ENCODE results near the gene IDUA.
"Not testable (repeated sequence)": the region's sequence is repeated elsewhere in the genome, so short reads cannot be mapped to it uniquely, and the experiment has no call there.

IDUA gene

DNA sequence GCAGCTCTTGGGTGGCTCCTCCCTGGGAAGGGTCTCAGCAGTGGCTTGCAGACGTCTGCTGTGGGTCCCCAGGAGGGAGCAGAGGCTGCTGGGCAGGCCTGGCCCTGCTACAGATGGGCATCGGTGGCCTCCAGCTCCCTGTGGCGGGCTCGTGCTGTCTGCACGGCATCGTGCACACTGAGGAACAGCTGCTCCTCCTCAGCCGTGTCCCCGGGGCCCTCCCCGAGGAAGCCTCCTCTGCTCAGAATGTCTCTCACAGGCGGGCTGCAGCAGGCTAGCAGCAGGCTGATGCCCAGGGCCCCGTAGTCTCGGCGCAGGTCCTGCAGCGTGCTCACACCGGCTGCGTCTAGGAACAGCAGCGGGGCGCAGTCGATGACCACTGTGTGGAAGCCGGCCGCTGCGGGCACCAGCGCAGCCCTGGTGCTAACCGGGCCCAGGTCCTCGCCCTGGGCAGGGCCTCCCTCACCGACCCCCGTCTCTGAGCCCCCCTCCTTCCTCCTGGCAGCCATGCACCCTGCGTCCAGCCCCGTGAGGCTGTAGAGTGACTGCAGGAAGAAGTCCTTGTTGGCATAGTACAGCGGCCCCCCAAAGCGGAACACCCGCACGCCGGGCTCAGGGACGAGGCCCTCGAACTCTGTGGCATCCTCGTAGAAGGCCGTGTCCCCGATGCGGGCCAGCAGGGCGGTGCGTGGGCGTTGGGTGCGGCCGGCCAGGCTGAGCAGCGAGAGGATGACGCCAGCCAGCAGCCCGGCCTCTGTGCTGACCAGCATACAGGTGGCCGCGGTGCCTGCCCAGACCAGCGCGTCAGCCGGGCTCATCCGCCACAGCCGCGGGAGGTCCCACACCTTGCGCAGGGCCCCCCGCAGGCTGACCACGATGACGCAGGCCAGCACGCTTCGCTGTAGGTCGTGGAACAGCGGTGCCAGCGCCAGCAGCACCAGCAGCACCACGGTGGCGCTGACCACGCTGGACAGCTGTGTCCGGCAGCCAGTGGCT, 2.2 kb downstream of the IDUA start:
- DNase-seq: no peak

DNA sequence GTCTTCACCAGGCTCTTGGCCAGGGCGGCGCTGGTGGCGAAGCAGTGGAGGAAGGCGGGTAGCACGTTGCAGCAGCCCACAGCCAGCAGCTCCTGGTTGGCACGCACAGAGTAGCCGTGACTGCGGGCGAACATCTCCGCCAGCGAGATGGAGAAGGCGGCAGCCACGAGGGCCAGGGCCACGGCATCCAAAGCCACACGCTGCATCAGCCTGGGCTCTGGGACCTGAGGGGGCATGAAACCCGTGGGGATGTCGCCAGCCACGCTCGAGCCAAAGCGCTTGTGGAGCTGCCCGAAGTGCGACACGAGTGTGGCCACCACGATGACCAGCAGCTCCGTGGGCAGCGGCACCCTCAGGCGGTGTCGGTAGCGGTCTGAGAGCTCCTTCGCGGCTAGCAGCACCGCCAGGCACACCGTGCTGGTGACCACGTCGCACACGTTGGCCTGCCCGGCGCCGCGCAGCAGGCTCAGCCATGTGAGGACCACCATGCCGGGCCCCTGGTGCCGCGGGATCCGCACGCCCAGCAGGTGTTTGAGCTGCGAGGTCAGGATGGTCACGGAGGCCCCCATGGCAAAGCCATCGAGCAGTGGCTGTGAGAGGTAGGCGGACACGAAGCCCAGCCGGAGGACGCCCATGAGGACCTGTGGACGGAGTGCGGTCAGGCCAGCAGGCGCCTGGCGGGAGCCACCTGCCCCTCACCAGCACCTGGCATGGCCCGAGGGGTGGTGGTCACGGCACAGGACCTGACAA, 3.1 kb downstream of the IDUA start:
- no peak for DNase-seq

DNA sequence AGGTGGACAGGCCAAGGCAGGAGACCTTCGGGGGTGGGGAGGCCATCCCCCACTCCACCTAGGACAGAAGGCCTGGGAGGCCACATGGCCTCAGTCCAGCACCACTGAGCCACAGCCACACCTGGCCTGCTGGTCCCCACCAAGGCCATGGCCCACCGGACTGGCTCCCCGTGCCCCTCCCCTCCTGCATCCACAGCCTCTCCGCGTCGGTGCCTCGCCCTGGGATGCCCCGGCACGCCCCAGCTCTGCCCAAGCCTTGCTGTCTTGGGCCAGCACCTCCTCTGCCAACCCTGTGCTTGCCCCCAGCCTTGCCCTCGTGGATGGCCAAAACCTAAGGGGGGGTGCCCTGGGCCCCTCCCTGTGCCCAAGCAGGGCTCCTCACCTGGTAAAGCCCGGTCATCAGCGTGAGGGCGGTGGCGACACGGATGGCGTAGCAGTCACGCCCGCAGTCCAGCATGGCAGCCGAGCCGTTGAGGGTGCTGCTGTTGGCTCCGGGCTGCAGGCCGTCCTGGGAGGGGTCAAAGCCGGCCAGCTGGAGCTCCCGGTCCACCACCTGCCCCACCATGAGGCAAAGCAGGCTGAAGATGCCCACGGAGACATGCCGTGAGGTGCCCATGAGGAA, 4.0 kb downstream of the IDUA start:
- DNase-seq: no peak

DNA sequence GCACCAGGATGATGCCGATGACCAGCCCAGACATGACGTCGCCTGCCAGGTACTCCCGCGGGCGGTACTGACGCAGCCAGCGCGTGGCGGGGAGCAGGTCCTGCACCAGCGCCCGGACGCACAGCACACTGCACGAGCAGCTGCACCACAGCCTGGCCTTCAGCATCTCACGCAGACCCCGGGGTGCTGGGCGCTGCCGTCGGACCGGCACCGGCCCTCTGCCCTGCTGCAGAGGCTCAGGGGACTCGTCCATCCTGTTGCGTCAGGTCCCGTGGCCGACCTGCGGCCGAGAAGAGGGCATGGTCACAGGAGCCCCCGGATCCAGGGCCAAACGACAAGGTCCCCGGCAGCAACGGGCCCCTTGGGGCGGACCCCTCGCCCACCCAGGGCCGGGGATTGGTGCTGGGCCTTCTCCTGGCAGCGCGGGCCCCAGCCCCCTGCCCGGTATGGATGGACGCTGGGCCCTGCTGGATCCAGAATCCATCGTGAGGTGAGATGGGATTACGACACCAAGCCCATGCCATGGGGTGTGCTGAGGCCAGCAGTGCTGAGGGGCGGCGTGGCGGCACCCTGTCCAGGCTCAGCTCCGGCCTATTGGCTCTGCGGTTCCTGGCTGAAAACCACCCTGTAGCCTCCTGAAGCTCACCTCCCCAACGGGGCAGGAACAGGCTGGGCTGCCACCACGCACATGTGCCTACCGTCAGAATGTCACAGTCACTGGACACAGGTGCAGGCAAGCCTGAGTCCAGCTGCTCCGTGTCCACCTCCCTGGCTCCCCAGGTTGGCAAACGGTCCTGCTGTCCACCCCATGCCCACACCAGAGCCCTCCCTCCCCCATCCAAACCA, 4.8 kb downstream of the IDUA start:
- no peak for DNase-seq

DNA sequence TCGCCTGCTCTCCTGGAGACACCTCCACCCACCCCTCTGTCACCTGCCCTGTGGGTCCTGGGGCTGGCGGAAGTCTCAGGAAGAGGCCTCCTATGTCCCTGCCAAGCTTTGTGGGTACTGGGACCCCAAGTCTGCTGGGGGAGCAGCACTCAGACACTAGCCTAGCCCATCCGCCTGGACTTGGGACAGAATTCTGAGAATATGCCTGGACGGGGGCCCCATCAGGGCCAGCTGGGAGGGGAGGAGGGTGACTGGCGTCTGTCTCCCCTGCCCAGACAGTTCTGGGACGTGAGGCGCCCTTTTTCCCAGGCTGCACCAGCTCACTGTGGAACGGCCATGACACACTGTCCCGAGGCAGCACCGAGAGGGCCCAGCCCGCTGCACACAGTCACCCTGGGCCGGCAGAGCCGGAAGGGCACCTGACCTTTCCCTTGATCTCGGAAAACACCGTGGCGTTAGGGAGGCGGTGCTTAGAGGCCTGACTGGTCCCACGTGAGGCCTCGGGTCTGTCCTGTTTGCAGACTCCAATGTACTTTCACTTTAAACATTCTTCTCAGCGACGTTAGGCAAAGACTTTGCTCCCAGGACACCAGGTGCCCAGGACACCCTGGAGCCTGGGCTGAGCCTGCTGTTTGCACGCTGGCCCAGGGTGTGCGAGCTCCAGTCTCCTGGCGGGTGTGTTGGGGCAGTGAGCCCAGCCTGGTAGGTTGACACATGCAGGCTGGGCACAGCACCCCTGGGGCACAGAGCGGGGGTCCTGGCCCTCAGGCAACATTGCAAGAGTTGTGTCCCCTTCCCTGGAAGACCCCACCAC, 5.7 kb downstream of the IDUA start:
- no peak for DNase-seq

DNA sequence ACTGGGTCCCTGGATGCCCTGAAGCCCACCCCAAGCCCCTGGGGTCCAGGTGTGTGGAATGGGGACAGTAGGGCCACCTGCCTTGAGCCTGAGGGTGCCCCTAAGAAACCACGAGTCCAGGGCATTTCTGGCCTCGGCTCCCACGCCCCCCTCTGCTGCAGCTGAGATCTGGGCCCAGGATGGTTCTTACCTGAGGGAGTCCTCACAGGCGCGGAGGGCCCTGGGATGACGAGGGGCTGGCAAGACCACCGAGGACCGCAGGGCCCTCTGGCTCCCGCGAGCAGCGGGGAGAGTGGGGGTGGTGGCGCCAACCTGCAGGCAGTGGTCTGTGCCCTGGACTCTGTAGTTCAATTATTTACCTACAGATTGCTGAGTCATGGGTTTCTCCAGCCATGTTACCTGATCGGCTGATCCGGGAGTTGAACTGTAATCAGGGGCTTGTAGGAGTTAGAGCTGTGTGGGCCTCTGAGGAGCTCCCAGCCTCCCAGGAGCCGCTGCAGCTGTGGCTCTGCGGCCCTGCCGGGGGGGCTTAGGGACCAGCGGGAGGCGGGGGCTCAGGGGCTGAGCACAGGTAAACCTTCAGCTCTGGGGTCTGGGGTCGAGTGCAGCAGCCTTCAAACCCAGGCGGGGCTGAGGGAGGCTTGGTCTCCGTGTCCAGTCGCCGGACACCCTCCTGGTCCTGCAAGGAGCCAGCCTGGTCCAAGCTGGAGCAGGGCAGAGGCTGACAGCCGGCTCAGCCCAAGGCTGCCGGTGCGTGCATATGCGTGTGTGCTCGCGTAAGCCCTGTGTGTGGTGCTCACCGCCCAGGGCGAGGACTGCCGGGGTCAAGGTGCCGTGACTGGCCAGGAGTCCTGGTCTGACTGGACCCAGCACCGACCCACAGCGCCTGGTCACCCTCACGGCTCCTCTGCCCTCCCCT, 6.5 kb downstream of the IDUA start, which contains the start of gene SLC26A1:
SLC26A1 (minus strand) TSS at position 294 of the 919 bp plus-strand sequence. CDS start 1,701 bp downstream, outside the sequence.
- DNase-seq: no peak

DNA sequence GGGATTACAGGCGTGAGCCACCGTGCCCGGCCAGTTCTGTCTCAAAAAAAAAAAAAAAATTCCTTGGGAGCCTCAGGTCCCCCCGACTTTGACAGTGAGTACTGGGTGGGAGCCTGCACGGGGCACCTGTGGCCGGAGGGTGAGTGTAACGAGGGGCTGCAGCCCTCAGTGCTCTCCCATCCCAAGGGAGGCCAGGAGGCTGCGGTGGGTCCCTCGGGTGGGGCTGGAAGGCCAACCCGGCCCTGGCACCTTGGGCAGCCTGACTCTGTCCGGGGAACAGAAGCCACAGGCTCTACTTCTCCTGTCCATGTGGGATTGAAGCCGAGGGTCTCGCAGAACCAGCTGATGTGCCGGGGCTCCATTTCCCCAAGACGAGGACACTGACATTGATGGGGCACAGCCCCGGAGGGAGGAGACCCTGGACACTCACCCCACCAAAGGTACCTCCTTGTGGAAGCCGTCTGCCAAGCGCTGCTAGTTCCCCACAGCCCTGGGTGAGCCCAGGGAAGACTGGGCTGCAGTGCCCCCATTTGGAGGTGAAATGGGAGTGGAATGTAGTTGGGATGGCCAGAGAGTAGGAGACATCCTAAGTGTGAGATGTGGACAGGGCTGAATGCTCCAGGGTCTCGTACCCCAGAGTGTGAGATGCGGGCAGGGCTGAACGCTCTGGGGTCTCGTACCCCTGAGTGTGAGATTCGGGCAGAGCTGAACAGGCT, 8.6 kb downstream of the IDUA start:
- no peak for DNase-seq

DNA sequence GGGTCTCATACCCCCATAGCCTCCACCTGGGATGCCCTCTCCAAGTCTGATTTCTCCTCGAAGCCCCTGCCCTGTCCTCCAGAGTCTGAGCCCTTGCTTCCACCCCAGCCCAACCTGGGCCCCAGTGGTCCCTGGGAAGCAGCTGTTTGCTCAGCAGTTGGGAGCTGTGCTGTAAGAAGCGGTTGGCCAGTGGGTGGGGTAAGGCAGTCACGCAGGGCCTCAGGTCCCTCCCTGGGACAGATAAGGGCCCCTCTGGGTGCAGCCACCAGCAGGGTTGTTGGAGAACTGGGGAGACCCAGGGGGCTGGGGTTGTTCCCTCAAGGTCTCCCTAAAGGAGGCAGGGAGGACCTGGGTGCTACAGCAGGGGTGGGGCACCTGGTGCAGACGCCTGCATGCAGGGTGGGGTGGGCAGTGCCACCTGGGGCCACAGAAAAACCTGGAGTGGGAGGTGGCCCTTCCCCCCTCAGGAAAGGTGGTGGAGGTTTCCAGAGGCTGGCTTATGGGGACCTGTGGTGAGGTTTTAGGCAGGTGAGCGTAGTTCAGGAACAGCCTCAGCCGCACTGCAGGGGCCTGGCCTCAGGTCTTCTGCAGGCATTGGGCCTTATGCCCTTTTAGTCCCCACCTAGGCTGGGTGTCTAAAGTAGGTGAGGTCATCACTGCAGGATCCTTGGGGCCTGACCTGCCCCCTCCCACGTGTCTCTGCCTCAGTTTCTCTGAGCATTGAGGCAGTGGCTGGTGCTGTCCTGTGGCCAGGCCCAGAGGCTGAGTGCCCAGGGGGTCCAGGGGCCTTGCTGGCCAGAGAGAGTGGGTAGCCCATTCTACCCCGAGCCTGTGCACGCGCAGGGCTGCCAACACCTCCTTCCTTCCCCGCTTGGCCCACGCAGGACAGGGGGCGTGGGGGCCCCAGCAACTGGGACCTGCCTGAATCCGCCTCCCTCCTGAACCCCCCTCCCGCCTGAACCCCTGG, 9.5 kb downstream of the IDUA start:
- no peak for DNase-seq

DNA sequence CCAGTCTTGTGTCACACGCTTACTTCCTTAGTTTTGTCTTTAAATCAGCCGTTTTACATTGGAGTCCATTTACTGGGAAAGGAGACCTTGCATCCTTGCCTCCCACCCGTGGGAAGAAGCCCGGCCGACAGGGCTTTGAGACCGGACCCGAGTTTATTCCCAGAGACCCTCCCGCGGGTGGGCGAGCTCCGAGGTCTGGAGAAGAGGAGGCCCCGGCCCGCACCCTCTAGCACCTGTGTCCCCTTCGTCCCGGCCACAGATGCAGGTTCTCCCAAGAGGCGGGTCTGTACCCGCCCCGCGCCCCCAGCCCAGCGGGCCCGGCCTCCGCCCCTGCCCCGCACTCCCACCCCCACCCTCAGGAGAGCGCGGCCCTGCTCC, 10.1 kb downstream of the IDUA start:
- no peak for DNase-seq

DNA sequence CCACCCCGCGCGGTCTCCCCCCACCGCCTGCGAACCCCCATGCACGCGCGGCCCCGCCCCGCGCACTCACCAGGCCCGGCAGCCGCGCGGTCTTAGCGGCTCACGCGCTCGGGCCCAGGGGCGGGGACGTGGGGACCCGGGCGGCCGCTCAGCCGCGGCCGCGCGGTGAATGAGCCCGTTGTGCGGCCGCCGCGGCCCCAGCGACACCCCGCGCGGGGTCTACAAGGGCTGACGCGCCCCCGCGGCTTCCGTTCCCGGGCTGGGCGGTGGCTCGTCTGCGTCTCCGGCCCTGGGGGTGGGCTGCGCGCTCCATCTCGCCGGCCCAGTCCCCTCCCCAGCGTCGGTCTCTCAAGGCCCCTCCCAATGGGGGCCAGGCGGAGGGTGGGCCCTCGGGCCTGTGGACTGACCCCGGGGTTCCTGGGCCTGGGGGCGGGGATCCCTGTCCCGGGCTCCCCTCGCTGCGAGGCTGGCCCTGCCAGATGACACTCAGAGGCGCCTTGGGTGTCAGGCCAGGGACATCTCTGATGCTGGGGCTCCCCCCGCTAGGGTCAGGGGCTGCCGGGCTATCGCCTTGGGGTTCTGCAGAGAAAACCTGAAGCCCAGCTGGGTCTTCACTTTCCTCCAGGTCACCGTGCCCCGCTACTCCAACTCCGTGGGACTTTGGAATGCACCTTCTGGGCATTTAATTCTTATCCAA, 10.7 kb downstream of the IDUA start:
- DNase-seq: no peak

DNA sequence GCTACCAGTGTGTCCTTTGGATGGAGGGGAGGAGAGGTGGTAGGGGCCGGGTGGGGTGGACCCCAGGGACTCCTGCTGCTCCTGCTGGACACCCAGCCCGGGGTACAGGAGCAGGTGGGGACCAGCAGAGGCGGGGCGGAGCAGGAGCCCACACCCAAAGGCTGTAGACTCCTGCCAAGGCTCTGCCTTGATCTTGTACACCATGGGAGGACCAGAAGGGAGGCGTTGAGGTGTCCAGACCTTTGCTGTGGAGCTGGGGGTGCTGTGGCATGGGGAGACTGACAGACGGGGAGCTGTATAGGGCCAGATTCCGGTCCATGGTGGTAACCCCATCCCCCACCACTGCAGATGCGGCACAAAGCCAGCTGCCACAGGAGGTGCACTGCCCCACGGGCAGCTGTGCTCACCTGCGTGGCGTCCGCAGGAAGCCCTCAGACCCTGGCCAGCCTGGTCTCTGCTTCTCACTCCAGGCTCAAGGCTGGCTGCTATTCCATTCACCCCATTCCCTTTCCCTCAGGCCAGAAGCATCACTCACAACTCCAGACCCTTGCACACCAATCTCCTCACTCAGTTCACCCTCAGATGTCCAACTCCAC, 11.3 kb downstream of the IDUA start:
- DNase-seq: no peak

DNA sequence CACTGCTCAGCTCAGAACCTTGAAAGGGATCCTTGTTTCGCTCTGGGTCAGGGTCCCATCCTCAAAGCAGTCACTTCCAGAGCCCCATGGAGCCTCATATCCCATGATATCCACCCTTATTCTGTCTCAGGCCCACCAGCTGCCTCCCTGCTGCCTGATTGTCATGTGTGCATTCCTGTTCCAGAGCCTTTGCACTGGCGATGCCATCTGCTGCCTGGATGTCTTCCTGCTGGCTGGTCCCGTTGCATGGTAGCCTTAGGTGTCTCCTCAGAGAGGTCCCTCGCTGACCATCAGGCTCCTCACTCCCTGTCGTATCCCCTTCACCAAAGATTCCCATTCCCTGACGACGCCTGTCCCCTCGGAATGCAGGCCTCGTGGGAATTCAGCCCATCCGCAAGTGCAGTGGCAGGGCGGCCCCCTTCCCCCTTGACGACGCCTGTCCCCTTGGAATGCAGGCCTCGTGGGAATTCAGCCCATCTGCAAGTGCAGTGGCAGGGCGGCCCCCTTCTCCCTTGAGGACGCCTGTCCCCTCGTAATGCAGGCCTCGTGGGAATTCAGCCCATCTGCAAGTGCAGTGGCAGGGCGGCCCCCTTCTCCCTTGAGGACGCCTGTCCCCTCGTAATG, 12.5 kb downstream of the IDUA start:
- DNase-seq: not testable (repeated sequence)

DNA sequence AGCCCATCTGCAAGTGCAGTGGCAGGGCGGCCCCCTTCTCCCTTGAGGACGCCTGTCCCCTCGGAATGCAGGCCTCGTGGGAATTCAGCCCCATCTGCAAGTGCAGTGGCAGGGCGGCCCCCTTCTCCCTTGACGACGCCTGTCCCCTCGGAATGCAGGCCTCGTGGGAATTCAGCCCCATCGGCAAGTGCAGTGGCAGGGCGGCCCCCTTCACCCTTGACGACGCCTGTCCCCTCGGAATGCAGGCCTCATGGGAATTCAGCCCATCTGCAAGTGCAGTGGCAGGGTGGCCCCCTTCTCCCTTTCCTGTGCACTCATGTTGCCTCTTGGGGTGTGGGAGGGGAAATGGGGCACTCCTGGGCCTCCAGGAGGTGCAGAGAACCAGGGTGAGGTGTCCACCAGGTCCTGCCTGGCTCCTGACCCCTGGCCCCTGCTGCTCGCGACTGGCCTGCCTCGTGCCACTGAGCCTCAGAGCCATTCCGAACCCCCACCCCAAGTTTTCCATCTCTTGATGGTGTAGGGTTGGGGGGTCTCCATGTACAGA, 13.1 kb downstream of the IDUA start:
- no peak for DNase-seq

DNA sequence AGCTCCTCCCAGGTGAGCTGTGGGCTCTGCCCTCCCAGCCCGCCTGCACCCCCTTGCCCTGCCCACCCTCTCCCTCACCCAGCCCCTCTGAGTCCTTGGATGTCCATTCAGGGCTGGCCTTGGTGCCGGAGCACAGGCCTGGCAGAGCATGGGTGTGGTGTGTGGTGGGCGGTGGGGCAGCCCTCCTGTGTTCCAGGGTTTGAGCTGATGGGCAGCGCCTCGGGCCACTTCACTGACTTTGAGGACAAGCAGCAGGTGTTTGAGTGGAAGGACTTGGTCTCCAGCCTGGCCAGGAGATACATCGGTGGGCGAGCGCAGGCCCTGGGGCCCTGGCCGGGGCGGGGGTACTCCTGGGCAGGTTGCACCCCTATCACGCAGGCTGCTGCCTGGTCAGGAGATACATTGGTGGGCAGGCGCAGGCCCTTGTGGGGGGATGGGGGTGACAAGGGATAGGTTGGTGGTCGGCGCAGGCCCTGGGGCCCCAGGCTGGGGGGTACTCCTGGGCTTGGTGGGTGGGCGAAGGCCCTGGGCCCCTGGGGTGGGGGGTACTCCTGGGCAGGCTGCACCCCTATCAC, 13.9 kb downstream of the IDUA start:
- no peak for DNase-seq

DNA sequence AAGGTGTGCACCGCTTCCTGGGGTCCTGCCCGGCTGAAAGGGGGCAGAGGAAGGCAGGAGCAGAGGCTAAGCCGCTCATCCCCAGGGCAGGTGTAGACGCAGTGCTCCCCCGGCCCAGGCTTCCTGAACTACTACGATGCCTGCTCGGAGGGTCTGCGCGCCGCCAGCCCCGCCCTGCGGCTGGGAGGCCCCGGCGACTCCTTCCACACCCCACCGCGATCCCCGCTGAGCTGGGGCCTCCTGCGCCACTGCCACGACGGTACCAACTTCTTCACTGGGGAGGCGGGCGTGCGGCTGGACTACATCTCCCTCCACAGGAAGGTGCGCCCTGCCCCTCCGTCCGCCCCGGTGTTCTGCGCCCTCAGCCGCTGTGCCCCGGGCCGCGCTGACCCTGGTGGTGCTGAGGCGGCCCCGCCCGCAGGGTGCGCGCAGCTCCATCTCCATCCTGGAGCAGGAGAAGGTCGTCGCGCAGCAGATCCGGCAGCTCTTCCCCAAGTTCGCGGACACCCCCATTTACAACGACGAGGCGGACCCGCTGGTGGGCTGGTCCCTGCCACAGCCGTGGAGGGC, 14.8 kb downstream of the IDUA start:
- no peak for DNase-seq

DNA sequence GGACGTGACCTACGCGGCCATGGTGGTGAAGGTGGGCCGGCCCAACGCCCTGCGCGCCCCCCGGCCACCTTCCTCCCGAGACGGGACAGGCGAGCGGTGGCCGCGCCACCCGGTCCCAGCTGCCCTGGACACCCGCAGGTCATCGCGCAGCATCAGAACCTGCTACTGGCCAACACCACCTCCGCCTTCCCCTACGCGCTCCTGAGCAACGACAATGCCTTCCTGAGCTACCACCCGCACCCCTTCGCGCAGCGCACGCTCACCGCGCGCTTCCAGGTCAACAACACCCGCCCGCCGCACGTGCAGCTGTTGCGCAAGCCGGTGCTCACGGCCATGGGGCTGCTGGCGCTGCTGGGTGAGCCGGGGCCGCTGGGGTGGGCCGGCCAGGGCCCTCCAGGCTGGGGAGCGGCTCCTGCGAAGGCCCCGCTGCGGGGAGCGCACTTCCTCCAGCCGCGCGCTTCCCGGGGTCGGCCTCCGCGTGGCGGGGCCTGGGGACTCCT, 15.3 kb downstream of the IDUA start:
- DNase-seq: no peak

All from KG1 (cell line).